Measurements from ENCODE around the gene CHKA.

CHKA gene

DNA sequence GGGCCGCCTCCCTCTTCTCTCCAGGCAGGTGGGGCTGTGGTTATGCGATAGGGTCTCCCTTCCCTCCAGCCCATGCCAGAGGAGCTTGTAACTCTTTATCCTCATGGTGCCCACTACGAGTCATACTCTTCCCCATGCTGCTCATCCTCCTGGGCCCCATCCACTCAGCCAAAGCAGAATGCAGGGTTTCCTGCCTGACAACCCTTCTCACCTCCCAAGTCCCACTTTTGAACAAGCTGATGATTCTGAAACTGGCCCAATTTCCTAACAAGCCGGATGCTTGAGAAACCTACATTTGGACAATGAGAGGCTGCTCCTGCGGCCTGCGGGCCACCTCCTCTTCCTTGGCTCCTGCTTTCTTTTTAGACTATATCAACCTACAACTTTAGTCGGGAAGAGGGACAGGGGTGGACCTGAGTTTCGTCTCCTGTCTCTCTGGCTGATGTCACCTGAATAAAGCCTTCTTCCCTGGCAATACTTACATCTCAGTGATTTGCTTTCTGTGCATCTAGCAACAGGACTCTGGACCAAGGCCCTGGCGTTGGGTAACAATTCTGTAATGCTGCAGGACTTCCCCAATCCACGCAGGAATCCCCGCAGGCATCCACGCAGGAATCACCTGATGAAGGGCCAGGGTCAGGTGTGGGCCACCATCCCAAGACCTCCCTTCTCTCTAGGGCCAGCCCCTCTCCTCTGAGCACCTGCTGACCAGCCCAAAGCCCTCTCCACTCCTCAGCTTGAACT lies 92.2 kb downstream of the CHKA start:
- DNase-seq, result no peak

DNA sequence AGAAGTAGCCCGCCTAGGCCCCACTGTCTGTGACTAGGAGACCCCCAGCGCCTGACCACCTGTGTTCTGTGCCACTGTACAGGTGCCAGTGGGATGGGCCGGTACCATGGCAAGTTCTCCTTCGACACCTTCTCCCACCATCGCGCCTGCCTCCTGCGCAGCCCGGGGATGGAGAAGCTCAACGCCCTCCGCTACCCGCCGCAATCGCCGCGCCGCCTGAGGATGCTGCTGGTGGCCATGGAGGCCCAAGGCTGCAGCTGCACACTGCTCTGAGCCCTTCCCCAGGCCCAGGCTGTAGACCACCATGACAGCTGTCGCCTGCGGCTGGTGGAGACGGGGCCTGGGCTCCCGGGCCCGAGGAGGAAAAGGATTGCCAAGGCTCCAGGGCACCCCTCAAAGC lies 93.5 kb downstream of the CHKA start:
- no peak for DNase-seq

DNA sequence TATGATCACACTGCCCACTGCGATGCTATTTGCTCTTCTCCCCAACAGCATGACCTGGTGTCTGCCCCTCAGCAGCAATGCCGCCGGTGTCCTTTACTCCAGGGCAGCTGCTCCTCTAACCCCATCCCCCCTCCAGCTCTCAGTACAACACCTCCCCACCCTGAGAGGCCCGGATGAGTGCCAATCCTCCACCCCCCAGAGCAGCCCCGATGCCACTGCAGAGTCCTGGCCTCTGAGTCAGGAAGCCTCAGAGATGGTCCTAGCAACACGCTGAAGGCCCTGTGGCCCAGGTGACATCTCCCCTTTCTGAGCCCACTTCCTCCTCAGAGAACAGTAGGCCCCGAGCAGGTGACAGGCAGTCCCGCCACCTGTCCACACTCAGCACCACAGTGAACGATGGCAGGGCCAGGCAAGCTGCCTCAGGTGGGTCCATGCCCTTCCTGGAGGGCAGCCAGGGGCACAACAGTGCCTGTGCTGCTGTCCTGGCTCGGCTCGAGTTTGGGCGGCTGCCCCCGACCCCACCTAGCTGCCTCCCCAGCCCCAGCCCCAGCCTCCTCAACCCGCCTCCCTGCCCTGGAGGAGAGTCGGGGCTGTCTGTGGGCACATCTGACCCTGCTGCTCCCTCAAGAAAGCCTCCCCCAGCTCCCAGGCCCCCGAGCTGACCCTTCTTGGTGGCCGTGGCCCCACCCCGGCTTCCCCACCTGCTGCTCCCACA lies 94.6 kb downstream of the CHKA start:
- DNase-seq, result no peak

DNA sequence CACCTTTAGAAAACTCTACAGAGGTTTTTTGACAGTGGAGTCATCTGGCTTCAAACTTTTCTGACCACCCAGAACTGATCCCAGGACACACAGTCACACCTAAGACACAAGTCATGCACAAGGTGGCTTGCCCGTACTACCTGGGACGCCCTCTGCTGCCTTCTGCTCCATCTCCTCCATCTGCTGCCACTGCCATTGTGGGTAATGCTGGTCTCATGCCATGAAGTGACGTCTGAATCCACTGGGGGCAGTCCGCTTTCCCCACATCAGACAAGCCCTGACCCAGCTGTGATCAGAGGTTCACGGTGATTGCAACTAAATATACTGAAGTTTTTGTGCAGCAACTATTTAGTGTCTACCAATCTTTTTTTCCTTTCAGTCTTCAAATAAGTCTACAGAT lies 96.1 kb downstream of the CHKA start:
- DNase-seq, result no peak

DNA sequence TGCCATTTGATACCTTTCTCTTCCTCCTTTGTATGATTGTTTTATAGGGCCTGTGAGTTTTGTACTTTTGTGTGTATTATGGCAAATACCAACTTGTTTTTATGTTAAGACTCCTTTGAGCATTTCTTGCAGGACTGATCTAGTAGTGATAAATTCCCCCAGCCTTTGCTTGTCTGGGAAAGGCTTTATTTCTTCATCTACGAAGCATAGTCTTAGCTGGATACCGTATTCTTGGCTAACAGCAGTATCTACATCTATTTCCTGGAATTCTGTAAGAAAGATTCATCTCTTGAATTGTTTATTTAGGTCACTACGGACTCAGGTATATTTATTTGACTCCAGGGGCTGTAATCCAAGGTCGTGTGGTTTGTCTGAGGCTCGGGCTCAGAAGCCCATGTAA lies 96.7 kb downstream of the CHKA start:
- no peak for DNase-seq

DNA sequence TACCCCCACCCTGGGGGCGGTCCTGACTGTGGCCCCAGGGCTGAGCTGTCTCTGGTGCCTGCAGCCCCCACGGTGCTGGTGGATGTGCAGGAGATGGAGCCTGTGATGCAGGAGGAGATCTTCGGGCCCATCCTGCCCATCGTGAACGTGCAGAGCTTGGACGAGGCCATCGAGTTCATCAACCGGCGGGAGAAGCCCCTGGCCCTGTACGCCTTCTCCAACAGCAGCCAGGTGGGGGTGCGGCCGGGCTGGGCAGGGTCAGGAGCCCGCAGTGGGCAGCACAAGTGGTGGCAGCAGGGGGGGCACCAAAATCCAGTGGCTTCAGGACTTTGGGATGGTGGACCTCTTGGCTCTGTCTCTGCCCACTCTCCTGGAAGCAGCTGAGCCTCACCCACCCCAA lies 98.7 kb downstream of the CHKA start:
- DNase-seq, result no peak

DNA sequence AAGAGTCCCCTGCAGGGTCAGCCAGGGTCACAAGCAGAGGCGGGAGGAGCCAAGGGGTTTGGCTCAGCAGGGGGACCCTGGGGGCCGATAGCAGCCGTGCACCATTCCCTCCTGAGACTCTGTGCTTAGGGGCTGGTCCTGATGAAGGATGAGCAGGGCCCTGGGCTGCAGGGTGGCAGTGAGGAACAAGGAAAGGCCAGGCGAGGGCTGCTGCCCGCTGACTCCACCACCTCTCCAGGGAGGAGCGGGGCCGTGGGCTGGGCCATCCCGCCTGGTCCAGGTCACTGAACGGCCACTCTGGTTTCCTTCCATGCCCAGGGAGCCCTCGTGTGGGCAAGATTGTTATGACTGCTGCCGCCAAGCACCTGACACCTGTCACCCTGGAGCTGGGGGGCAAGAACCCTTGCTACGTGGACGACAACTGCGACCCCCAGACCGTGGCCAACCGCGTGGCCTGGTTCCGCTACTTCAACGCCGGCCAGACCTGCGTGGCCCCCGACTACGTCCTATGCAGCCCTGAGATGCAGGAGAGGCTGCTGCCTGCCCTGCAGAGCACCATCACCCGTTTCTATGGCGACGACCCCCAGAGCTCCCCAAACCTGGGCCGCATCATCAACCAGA lies 99.9 kb downstream of the CHKA start:
- no peak for DNase-seq

DNA sequence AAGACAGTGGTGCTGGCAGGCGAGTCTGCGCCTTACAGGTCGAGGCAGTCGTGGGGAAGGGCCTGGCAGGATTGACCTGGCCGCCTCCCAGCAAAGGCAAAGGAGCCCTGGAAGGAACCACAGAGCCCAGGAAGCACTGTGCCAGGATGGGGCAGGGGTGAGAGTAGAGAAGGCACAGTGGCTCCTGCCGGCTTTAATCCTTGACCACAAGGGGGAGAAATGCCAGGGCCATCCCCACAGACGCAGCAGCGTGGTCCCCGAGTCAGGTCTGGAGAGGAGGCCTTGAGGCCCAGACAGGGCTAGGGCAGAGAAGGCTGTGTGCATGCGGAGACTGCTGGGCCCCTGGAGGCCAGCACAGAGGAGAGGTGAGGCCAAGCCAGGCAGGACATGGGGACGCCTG lies 100.6 kb downstream of the CHKA start:
- no peak for DNase-seq

DNA sequence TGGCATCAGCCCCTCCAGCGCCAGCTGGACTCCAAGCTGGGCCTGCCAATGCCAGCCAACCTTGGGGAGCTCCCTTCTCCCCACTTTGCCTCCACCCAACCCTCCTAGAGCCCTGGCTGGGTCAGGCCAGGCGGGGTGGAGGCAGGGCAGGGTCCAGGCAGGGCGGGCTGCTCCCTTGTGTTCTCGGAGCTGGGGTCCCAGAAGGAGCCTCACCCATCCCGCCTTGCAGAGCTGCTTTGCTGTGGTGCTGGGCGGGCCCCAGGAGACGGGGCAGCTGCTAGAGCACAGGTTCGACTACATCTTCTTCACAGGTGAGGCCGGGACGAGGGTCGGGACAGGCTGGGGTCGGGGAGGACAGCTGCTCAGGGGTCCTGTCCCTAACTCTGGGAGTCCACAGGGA lies 101.7 kb downstream of the CHKA start:
- no peak for DNase-seq

DNA sequence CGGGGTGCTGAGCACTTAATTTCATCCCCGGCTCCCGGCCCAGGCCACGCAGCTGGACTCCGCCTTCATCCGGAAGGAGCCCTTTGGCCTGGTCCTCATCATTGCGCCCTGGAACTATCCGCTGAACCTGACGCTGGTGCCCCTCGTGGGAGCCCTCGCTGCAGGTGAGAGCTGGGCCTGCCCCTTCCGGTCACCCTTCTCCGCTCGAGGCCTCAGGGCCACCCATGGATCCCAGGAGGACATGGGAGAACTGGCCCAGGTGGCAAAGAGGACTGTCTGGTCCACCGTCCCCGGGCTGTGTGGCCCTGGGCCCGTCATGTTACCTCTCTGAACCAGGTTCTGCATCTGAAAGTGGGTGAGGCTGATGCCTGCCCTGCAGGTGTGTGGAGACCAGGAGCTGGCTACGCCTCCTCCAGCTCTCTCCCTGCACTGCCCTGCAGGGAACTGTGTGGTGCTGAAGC lies 102.4 kb downstream of the CHKA start:
- DNase-seq, result no peak

DNA sequence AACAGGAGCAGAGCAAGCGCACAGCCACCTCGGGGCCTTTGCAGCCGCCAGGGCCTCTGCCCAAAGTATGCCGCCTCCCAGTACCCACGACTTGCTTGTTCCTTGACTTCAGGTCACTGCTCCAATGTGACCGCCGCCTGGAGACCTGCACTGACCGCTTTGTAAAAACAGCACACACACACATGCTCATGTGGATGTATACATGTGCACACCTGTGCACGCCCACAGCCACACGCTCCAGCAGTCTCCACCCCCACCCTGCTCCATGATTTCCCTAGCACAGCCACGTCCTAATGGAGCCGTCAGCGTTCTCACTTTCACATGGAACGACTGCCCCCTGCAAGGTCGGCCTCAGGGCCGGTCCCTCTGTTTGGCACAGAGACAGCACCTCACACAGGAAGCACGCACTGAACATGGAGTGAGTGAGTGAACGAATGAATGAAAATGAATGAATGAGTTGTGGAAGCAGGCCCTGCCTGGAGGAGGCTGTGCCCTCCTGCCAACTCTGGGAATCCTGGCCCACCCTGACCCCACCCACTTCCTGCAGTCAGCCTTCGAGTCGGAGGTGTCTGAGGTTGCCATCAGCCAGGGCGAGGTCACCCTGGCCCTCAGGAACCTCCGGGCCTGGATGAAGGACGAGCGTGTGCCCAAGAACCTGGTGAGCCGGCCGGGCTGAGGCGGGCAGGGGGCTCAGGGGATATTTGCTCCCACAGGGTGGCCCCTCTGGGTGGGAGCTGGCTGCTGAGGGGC lies 103.0 kb downstream of the CHKA start:
- no peak for DNase-seq

DNA sequence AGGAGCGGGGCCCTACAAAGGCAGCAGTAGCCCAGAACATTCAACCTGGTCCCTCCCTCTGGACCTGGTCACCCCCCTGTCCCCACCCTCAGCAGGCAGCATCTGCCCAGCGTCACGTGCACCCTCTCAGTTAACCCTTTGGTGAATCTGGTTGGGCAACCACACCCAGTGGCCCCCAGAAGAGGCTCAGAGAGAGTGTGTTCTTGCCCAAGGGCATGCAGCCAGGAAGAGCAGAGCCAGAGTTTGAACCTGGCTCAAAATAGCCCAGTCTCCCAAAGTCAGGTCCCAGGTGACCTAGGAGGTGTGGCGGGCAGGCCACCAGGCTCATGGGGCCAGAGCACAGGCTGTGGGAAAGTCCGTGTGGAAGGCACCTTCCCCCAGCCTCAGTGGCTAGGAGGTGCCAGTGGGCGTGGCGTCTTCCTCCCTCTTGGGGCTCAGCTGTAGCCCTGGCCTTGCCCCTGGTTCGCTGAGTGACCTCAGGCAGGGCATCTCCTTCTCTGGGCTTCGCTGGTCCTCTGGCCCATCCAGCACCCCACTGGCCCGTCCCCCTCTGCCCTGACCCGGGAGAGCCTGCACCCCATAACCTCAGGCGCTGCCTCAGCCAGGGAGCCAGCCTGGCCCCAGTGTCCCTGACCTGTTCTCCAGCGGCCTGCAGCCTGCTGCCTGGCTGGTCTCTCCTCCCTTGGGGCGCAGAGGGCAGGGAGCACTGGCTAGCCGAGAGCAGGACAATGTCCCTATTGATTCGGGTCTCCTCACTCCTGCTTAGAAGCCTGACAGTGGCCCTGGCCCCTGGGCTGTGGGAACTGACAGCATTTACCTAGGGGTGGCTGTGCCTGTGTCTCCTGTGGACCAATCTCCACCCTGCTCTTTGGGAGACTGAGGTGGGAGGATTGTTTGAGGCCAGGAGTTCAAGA lies 104.0 kb downstream of the CHKA start:
- no peak for DNase-seq

DNA sequence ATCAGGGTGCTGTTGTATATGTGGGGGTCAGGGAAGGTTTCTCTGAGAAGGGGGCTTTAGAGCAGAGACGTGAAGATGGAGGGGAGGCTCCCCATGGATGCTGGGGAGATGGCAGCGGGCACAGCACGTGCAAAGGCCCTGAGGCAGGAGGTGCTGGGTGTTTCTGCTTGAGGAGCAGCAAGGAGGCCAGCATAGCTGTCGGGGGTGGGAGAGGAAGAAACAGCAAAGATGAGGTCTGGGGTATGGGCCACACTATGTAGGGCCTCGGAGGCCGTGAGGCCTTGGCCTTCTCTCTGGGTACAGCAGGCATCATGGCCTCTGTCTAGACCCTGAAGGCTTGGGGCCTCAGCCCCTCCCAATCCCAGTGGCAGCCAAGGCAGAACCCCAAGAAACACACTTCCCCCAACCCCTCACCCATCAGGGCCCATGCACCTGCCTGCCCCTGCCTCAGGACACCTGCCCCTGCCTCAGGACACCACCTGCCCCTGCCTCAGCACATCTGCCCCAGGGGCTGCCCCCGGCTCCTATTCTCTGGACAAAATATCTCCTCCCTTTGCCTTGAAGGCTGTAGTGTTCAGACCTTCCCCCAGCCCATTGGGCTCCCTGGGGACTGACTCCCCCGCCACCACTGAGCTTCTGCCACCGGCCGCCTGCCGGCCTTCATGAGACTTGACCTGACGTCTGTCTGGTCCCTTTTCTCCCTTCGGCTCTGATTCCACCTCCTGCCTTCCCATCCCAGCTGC lies 104.9 kb downstream of the CHKA start:
- no peak for DNase-seq

DNA sequence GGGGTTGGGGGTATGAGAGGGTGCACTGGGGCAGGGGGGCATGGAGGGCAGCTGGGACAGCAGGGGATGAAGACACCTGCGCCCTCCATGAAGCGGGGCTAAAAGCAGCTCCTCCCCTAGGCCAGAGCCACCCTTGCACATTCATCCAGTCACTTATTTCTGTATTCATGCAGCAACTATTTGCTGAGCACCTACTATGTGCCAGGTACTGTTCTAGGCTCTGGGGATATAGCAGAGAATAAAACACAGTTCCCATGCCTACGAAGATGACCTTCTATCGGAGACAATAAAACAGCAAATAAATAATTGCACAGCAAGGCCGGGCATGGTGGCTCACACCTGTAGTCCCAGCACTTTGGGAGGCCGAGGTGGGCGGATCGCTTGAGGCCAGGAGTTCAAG lies 105.7 kb downstream of the CHKA start:
- DNase-seq, result no peak

DNA sequence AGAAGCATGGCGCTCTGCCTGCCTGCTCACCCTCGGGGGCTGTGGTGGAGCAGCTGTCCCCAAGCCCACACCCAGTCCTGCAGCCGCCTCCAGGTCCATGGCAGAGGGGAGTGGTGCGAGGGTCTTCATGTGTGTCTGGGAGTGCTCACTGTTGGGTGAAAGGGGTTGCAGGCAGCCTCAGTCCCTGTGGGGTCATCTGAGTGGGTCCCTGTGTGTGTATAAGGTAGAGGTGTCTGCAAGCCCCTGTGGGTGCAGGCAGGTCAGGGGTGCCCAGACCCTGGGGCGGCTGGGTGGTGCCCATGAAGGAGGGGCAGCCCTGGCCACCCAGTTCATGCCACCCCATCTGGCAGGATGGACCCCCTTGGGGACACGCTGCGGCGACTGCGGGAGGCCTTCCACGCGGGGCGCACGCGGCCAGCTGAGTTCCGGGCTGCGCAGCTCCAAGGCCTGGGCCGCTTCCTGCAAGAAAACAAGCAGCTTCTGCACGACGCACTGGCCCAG lies 106.2 kb downstream of the CHKA start:
- DNase-seq, result no peak

DNA sequence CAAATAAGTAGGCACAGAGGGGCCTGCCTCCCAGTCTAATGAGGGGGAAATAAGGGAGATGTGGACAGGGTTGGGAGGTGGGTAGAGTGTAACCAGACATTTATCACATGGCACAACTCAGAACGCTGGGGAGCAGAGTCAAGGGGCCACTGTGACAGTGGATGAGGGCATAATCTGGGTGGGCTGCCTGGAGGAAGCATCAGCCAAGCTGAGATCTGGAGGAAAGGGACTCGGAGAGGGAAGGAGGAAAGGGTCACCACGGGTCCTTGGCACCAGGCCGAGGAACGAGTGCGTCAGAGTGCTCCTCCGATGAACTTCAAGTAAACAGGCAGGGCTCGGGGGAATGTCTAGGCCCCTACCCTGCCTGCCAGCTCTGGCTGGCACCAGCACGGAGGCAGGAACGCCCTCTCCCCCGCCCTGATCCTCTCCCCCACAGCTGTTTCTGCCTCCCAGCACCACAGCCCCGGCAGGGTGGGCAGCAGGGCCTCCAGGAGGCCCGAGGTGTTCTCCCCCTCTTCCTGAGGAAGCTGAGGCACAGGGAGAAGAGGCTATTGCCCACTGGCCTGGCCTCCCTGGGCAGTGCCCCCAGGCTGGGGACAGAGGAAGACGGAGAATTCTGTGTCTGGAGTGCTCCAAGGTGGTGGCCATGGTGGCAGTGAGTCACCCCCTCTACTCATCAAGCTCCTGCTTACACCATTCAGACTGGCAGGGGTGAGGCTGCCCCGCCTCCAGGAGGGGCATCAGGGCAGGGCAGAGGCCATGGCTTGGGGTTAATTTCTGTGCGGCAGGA lies 106.8 kb downstream of the CHKA start:
- no peak for DNase-seq

DNA sequence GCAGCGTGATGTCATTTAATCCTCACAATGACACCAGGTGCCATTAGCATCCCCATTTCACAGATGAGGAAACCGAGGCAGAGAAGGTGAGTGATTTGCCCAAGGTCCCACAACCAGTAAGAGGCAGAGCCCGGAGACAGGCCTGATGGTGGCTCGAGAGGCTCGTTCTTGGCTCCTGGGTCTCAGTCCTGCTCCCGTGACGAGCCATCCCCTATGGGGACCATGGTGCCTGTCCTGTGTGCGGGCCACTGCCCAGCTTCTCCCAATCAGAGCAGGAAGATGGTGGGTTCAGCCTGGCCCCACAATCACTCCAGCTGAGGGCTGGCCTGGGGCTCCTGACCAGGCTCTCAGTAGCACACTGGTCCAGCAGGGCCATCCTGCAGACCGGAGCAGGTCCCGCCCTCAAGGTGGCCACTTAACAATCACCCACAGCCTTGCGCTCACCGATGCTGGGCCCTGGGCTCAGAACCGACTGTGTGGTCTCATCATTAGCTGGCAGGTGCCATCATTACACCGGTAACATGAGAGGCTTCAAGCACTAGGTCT lies 107.5 kb downstream of the CHKA start:
- no peak for DNase-seq

DNA sequence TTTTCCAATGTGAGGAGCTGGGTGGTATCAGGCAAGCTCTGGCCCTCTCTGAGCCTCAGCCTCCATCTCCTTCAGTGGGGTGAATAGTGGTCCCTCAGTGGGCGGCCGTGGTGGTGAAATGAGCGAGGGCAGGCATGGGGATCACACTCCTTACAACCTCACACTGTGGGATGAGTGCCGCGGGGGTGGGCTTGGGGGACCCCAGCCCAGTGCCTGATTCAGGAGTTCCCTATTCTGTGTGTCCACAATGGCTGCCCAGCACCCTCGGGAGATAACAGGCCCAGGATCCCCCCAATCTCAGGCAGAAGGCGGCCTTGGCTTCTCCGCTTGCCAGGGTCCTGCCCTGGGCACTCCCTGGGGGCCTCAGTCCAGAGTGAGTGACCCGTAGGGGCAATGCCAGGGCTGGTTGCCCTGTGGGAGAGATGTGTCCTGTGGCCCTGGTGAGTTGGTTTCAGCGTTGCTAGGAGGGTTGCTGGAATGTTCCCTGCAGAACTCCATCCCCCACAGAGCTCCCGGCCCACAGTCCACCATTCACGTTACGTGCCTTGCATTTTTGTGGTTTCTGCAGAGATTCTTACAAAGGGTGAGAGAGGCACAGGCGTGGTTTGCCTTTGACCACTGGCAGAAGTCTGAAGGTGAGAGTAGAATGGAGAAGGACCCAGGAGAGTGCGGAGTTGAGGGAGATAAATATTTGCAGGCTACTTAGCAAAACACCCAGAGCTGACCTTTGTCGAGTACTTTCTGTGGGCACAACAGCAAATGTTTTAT lies 108.2 kb downstream of the CHKA start:
- no peak for DNase-seq

DNA sequence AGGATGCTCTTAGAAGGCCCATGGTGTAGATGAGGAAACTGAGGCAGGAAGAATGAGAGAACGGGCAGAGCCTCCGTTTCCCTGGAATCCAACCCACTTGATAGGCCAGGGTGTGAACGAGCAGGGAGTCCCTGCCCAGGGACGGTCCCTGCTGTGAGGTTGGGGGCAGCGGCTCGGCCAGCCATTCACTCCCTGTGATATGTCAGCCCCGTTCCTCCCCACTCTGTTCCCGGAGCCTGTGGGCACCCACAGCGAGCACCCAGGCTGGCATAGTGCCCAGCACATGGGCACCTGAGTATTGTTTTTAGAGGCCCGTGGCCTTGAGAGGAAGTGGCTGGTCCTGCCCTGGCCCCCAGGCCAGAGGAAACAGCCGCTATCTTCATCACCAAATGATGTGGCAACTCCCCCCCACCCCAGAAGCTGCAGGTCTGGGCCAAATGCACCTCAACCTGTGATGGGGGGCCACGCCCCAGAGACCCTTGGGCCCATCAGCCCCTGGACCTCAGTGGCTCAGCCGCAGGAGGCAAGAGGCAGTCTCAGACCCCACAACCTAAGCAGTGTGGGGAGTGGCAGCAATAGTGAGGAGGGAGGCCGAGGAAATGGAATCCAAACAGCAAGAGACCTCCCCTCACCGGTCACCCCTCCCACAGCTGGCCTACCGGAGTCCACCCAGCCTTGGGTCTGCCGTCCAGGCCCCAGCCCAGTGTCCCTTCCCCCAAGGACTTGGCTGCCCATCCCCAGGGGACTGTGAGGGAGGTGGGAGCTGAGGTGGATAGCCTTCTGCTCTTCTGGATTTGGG lies 108.9 kb downstream of the CHKA start:
- DNase-seq, result no peak
